Neural progenitor cell (in vitro differentiated cells): ENCODE measurements around the gene ZC3H12D. TPM values are rescaled to one million over a fixed set of nuclear protein-coding genes. Genes with fewer than 3 reads are reported as not detected.

ENCODE experiments used
- DNase-seq: peaks from one replicate; pipeline ENCODE4 v3.0.0-alpha.2; 2016; ENCODE audit warnings: low spot score
- H2AFZ ChIP-seq: fragments of 200-600 bp; sonication (generic); replicated peaks from 2 replicates; pipeline ENCODE4 v1.6.1; 2016; ENCODE audit warnings: antibody characterized with exemption
- H3F3A ChIP-seq: fragments of 200-600 bp; sonication (generic); 2 replicates; pipeline ENCODE4 v1.6.1; 2016; ENCODE audit warnings: antibody characterized with exemption, low read depth
- H3K27ac ChIP-seq: fragments of 200-600 bp; sonication (generic); 2 replicates; pipeline ENCODE4 v1.5.1; 2016; ENCODE audit warnings: mild to moderate bottlenecking
- H3K27me3 ChIP-seq: fragments of 200-600 bp; sonication (generic); 2 replicates; pipeline ENCODE4 v1.6.1; 2016; ENCODE audit warnings: mild to moderate bottlenecking, moderate library complexity
- H3K36me3 ChIP-seq: fragments of 200-600 bp; sonication (generic); 2 replicates; pipeline ENCODE4 v1.5.1; 2016
- H3K4me1 ChIP-seq: fragments of 200-600 bp; sonication (generic); 2 replicates; pipeline ENCODE4 v1.6.1; 2016; ENCODE audit warnings: mixed run types
- H3K4me2 ChIP-seq: fragments of 200-600 bp; sonication (generic); 2 replicates; pipeline ENCODE4 v1.6.1; 2016
- H3K4me3 ChIP-seq: fragments of 200-600 bp; sonication (generic); 2 replicates; pipeline ENCODE4 v1.5.1; 2016
- H3K79me2 ChIP-seq: fragments of 200-600 bp; sonication (generic); 2 replicates; pipeline ENCODE4 v1.6.1; 2016; ENCODE audit warnings: low read depth
- H3K9ac ChIP-seq: fragments of 200-600 bp; sonication (generic); 2 replicates; pipeline ENCODE4 v1.6.1; 2016
- H3K9me3 ChIP-seq: fragments of 200-600 bp; sonication (generic); 2 replicates; pipeline ENCODE4 v1.5.1; 2016; ENCODE audit warnings: low read depth
- H4K20me1 ChIP-seq: fragments of 200-600 bp; sonication (generic); 2 replicates; pipeline ENCODE4 v1.6.1; 2016; ENCODE audit warnings: low read depth
- H3K27ac Mint-ChIP-seq: 3 replicates; pipeline ENCODE4 v1.8.0; 2021; ENCODE audit warnings: mixed read lengths
- H3K27me3 Mint-ChIP-seq: 2 replicates; pipeline ENCODE4 v1.8.0; 2022; ENCODE audit warnings: low read depth, mild to moderate bottlenecking, inconsistent platforms, moderate library complexity, mixed read lengths; ENCODE audit not compliant: insufficient read depth
- H3K36me3 Mint-ChIP-seq: 3 replicates; pipeline ENCODE4 v1.8.0; 2021; ENCODE audit warnings: mixed read lengths
- H3K4me1 Mint-ChIP-seq: 3 replicates; pipeline ENCODE4 v1.8.0; 2021; ENCODE audit warnings: mixed read lengths
- H3K4me3 Mint-ChIP-seq: 3 replicates; pipeline ENCODE4 v1.8.0; 2021; ENCODE audit warnings: mild to moderate bottlenecking, moderate library complexity, mixed read lengths
- H3K9me3 Mint-ChIP-seq: 3 replicates; pipeline ENCODE4 v1.8.0; 2020; ENCODE audit warnings: mixed read lengths
- CTCF ChIP-seq: fragments of 200-600 bp; sonication (generic); IDR thresholded peaks from 2 replicates; pipeline ENCODE4 v1.5.1; 2017; ENCODE audit warnings: antibody characterized with exemption, mild to moderate bottlenecking
- EZH2 ChIP-seq: fragments of 200-600 bp; sonication (generic); IDR thresholded peaks from 2 replicates; pipeline ENCODE4 v1.6.1; 2017; ENCODE audit warnings: antibody characterized with exemption, mild to moderate bottlenecking, moderate library complexity
- EZH2phosphoT487 ChIP-seq: fragments of 200-600 bp; sonication (generic); IDR thresholded peaks from 2 replicates; pipeline ENCODE4 v1.6.1; 2017; ENCODE audit warnings: antibody characterized with exemption
- total RNA-seq: library from RNA; depleted of rRNA; stranded (reverse); fragments of >200 nt; gene quantifications from 2 replicates; pipeline ENCODE4 v1.2.3, GENCODE V29; 2015; ENCODE audit warnings: low replicate concordance

Gene ZC3H12D
- total RNA-seq, 1 donor from 2014 or later = not detected

DNA sequence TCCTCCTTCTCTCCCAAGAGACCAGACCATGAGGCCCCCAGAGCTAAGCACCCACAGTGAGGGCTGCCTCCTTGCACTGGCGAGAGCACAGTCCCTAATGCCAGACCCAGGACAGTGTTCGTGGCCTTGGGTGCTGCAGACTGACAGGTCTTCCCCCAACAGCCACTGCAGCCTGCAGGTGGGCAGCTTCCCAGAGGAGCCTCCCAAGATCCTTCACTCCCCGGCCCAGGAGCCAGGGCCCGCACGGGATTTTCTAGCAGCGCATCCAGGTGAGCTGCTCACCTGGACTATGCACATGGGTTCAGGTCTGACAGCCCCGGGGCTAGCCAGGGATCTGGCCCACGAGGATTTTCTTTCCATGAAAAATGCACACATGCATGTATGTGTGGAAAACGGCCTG, 43.1 kb downstream of the ZC3H12D start:
- H4K20me1 ChIP-seq = no peaks in the 10 kb centered on the region
- H2AFZ ChIP-seq = no peak overlapping the region

GRCh38 chr6:149440735-149441671, 43.8 kb downstream of the ZC3H12D start:
- H2AFZ ChIP-seq = peak overlapping the region; percentile 58
- no peak for TF ChIP-seq EZH2phosphoT487
- no peak for TF ChIP-seq EZH2
- no peak for TF ChIP-seq CTCF
- no peak for DNase-seq
- no peaks in the 10 kb centered on the region for H3F3A ChIP-seq
- H3K27me3 ChIP-seq = no peaks in the 10 kb centered on the region
- Mint-ChIP-seq H3K27me3 (peaks cover 5% of the 10 kb centered on the region), H3K4me3 (peak overlapping the region; percentile 28), H3K4me1 (peaks cover 20% of the 10 kb centered on the region), H3K27ac (peak overlapping the region; percentile 63), H3K9me3 (no peaks in the 10 kb centered on the region), H3K36me3 (no peaks in the 10 kb centered on the region)
- no peak overlapping the region for H3K4me2 ChIP-seq
- no peak overlapping the region for H3K27ac ChIP-seq
- H4K20me1 ChIP-seq = no peaks in the 10 kb centered on the region
- H3K4me3 ChIP-seq = no peak overlapping the region
- no peaks in the 10 kb centered on the region for H3K79me2 ChIP-seq
- H3K4me1 ChIP-seq = no peaks in the 10 kb centered on the region
- H3K9me3 ChIP-seq = no peaks in the 10 kb centered on the region
- H3K36me3 ChIP-seq = no peaks in the 10 kb centered on the region
- H3K9ac ChIP-seq = no peak overlapping the region

More for the DNA sequence above, 43.1 kb downstream of the ZC3H12D start:
- Mint-ChIP-seq H3K36me3 (no peaks in the 10 kb centered on the region), H3K4me3 (no peak overlapping the region), H3K27ac (peak overlapping the region; percentile 63), H3K4me1 (peaks cover 20% of the 10 kb centered on the region), H3K9me3 (no peaks in the 10 kb centered on the region), H3K27me3 (peaks cover 7% of the 10 kb centered on the region)
- Histone ChIP-seq H3K9ac (no peak overlapping the region), H3K4me3 (no peak overlapping the region), H3K4me2 (no peak overlapping the region), H3K9me3 (no peaks in the 10 kb centered on the region), H3F3A (no peaks in the 10 kb centered on the region), H3K79me2 (no peaks in the 10 kb centered on the region), H3K27ac (no peak overlapping the region), H3K36me3 (no peaks in the 10 kb centered on the region), H3K4me1 (no peaks in the 10 kb centered on the region), H3K27me3 (no peaks in the 10 kb centered on the region)
- TF ChIP-seq EZH2phosphoT487 = no peak
- no peak for DNase-seq

- peaks cover 19% of the 10 kb centered on the region for H3K4me1 Mint-ChIP-seq
- H3K27ac ChIP-seq = no peak overlapping the region
- H3K9ac ChIP-seq = no peak overlapping the region
- no peaks in the 10 kb centered on the region for H3K27me3 ChIP-seq
- H3K4me3 Mint-ChIP-seq = no peak overlapping the region
- H3K4me1 ChIP-seq = no peaks in the 10 kb centered on the region
- H3K4me2 ChIP-seq = no peak overlapping the region
- H3K4me3 ChIP-seq = no peak overlapping the region
- no peak for DNase-seq
- no peaks in the 10 kb centered on the region for H3K79me2 ChIP-seq
- H3K27me3 Mint-ChIP-seq = peaks cover 3% of the 10 kb centered on the region
- no peak for TF ChIP-seq EZH2
- no peak overlapping the region for H2AFZ ChIP-seq
- no peaks in the 10 kb centered on the region for H3K36me3 Mint-ChIP-seq
- H3K36me3 ChIP-seq = no peaks in the 10 kb centered on the region
- H3F3A ChIP-seq = no peaks in the 10 kb centered on the region
- H3K9me3 Mint-ChIP-seq = no peaks in the 10 kb centered on the region
- no peaks in the 10 kb centered on the region for H4K20me1 ChIP-seq
- no peaks in the 10 kb centered on the region for H3K9me3 ChIP-seq
- no peak overlapping the region for H3K27ac Mint-ChIP-seq
Measured at GRCh38 chr6:149439626-149440025, 45.2 kb downstream of the ZC3H12D start.

- H3K27me3 ChIP-seq = no peaks in the 10 kb centered on the region
- H3K36me3 ChIP-seq = no peaks in the 10 kb centered on the region
- H2AFZ ChIP-seq = no peak overlapping the region
- no peak overlapping the region for H3K4me2 ChIP-seq
- peaks cover 2% of the 10 kb centered on the region for H3K27me3 Mint-ChIP-seq
- no peaks in the 10 kb centered on the region for H4K20me1 ChIP-seq
- H3K36me3 Mint-ChIP-seq = no peaks in the 10 kb centered on the region
- no peaks in the 10 kb centered on the region for H3K4me1 ChIP-seq
- H3K9me3 Mint-ChIP-seq = no peaks in the 10 kb centered on the region
- H3K4me3 Mint-ChIP-seq = no peak overlapping the region
- no peaks in the 10 kb centered on the region for H3K9me3 ChIP-seq
- H3K79me2 ChIP-seq = no peaks in the 10 kb centered on the region
- H3K27ac Mint-ChIP-seq = no peak overlapping the region
- no peak overlapping the region for H3K4me3 ChIP-seq
- DNase-seq = no peak
- H3F3A ChIP-seq = no peaks in the 10 kb centered on the region
- TF ChIP-seq EZH2 (no peak), CTCF (no peak), EZH2phosphoT487 (no peak)
- H3K9ac ChIP-seq = no peak overlapping the region
- H3K27ac ChIP-seq = no peak overlapping the region
- peaks cover 17% of the 10 kb centered on the region for H3K4me1 Mint-ChIP-seq
Measured at GRCh38 chr6:149438855-149439254, 46.0 kb downstream of the ZC3H12D start.
